HPDE6-E6E7 (cell line): ENCODE results near the gene UBE2D2.

Experiments
- DNase-seq: peaks from one replicate; pipeline ENCODE4 v3.0.0; 2011; ENCODE audit warnings: missing footprints; ENCODE audit errors: extremely low spot score

Gene UBE2D2

GRCh38 chr5:139660923-139661814 is 100.0 kb downstream of the UBE2D2 start:
- peak; percentile 97 for DNase-seq

GRCh38 chr5:139662617-139663016 is 101.5 kb downstream of the UBE2D2 start:
- DNase-seq, result no peak

GRCh38 chr5:139663207-139664085 is 102.3 kb downstream of the UBE2D2 start:
- DNase-seq, result no peak

- no peak for DNase-seq
Measured at GRCh38 chr5:139664086-139664693, 103.1 kb downstream of the UBE2D2 start.

GRCh38 chr5:139664727-139665351 is 103.7 kb downstream of the UBE2D2 start:
- no peak for DNase-seq

GRCh38 chr5:139665626-139666025 is 104.5 kb downstream of the UBE2D2 start:
- DNase-seq, result no peak

- no peak for DNase-seq
Measured at GRCh38 chr5:139666551-139666950, 105.4 kb downstream of the UBE2D2 start.

- no peak for DNase-seq
Measured at GRCh38 chr5:139667001-139667729, 106.0 kb downstream of the UBE2D2 start.

GRCh38 chr5:139667730-139668063 is 106.6 kb downstream of the UBE2D2 start:
- no peak for DNase-seq

GRCh38 chr5:139668064-139668880 is 107.1 kb downstream of the UBE2D2 start:
- DNase-seq, result no peak

- no peak for DNase-seq
Measured at GRCh38 chr5:139668924-139669661, 108.0 kb downstream of the UBE2D2 start.

GRCh38 chr5:139669662-139670368 is 108.7 kb downstream of the UBE2D2 start:
- no peak for DNase-seq

- DNase-seq, result no peak
Measured at GRCh38 chr5:139670369-139671095, 109.4 kb downstream of the UBE2D2 start.

GRCh38 chr5:139671096-139671841 is 110.1 kb downstream of the UBE2D2 start:
- DNase-seq, result no peak

- DNase-seq, result no peak
Measured at GRCh38 chr5:139675213-139675612, 114.1 kb downstream of the UBE2D2 start.

- no peak for DNase-seq
Measured at GRCh38 chr5:139675825-139676224, 114.7 kb downstream of the UBE2D2 start.

GRCh38 chr5:139676406-139676805 is 115.3 kb downstream of the UBE2D2 start:
- DNase-seq, result no peak
